ENCODE results near the gene PAH.

Gene PAH

GRCh38 chr12:102910137-102910536 is 6.9 kb downstream of the PAH start:
- Histone ChIP-seq H3K4me2 (ENCODE audit: insufficient read depth, low read length, poor library complexity, severe bottlenecking) (no peak overlapping the region), H4K8ac (ENCODE audit: low read depth, low read length) (no peak overlapping the region), H3K14ac (ENCODE audit: low read length) (no peak overlapping the region), H3K23ac (ENCODE audit: low read depth, low read length, poor library complexity) (no peak overlapping the region), H4K91ac (ENCODE audit: low read depth, low read length, poor library complexity) (no peak overlapping the region), H3K27me3 (ENCODE audit: control insufficient read depth in 3 of 3, insufficient read depth in 3 of 3, low read depth in 1 of 3, low read length in 3 of 3) (no peaks in the 10 kb centered on the region), H2AFZ (ENCODE audit: low read length) (no peak overlapping the region), H3K79me1 (ENCODE audit: low read depth, low read length) (no peaks in the 10 kb centered on the region), H3K9me3 (replicated peaks in 1 of 2; ENCODE audit: control insufficient read depth in 2 of 2, insufficient read depth in 1 of 2, low read depth in 1 of 2, low read length in 2 of 2) (no peaks in the 10 kb centered on the region), H2BK12ac (ENCODE audit: low read length) (no peak overlapping the region), H3K4ac (ENCODE audit: low read length) (no peak overlapping the region), H3K27ac (replicated peaks; ENCODE audit: low read length) (no peak overlapping the region), H3K18ac (ENCODE audit: low read length) (no peak overlapping the region), H3K4me3 (ENCODE audit: low read length in 2 of 2) (no peak overlapping the region), H2BK120ac (ENCODE audit: low read depth, low read length) (no peak overlapping the region), H3K36me3 (replicated peaks in 1 of 2; ENCODE audit: control insufficient read depth in 2 of 2, insufficient read depth in 2 of 2, low read length in 2 of 2) (no peaks in the 10 kb centered on the region), H2BK15ac (ENCODE audit: low read length) (no peak overlapping the region), H2BK5ac (ENCODE audit: low read length) (no peak overlapping the region), H3K4me1 (ENCODE audit: control insufficient read depth in 2 of 2, insufficient read depth in 1 of 2, low read depth in 1 of 2, low read length in 2 of 2) (no peaks in the 10 kb centered on the region), H2AK5ac (ENCODE audit: low read depth, low read length) (no peak overlapping the region), H3K9ac (ENCODE audit: low read depth, low read length, poor library complexity) (no peak overlapping the region)
- WGBS, 2 donors (ENCODE audit: extremely low coverage in 2 of 2, insufficient read length in 2 of 2, insufficient replicate concordance in 1 of 2): no CpG with 5 or more reads among the region's 7 CpGs
- no peak for DNase-seq (ENCODE audit: low spot score)

- no peak overlapping the region for H4K91ac ChIP-seq (ENCODE audit: low read depth, low read length, poor library complexity)
- H3K4me2 ChIP-seq (ENCODE audit: insufficient read depth, low read length, poor library complexity, severe bottlenecking): no peak overlapping the region
- no peak for DNase-seq (ENCODE audit: low spot score)
- no peaks in the 10 kb centered on the region for H3K27me3 ChIP-seq (ENCODE audit: control insufficient read depth in 3 of 3, insufficient read depth in 3 of 3, low read depth in 1 of 3, low read length in 3 of 3)
- H2BK120ac ChIP-seq (ENCODE audit: low read depth, low read length): no peak overlapping the region
- no peak overlapping the region for H3K4ac ChIP-seq (ENCODE audit: low read length)
- no CpG with 5 or more reads among the region's 4 CpGs for WGBS, 2 donors (ENCODE audit: extremely low coverage in 2 of 2, insufficient read length in 2 of 2, insufficient replicate concordance in 1 of 2)
- H2BK15ac ChIP-seq (ENCODE audit: low read length): no peak overlapping the region
- no peak overlapping the region for H3K4me3 ChIP-seq (ENCODE audit: low read length in 2 of 2)
- H2BK5ac ChIP-seq (ENCODE audit: low read length): no peak overlapping the region
- no peak overlapping the region for H4K8ac ChIP-seq (ENCODE audit: low read depth, low read length)
- H2AK5ac ChIP-seq (ENCODE audit: low read depth, low read length): no peak overlapping the region
- no peak overlapping the region for H3K18ac ChIP-seq (ENCODE audit: low read length)
- no peaks in the 10 kb centered on the region for H3K4me1 ChIP-seq (ENCODE audit: control insufficient read depth in 2 of 2, insufficient read depth in 1 of 2, low read depth in 1 of 2, low read length in 2 of 2)
- no peak overlapping the region for H3K9ac ChIP-seq (ENCODE audit: low read depth, low read length, poor library complexity)
- H2BK12ac ChIP-seq (ENCODE audit: low read length): no peak overlapping the region
- no peak overlapping the region for H3K23ac ChIP-seq (ENCODE audit: low read depth, low read length, poor library complexity)
- no peaks in the 10 kb centered on the region for H3K36me3 ChIP-seq (replicated peaks in 1 of 2; ENCODE audit: control insufficient read depth in 2 of 2, insufficient read depth in 2 of 2, low read length in 2 of 2)
- H2AFZ ChIP-seq (ENCODE audit: low read length): no peak overlapping the region
- no peaks in the 10 kb centered on the region for H3K79me1 ChIP-seq (ENCODE audit: low read depth, low read length)
- H3K9me3 ChIP-seq (replicated peaks in 1 of 2; ENCODE audit: control insufficient read depth in 2 of 2, insufficient read depth in 1 of 2, low read depth in 1 of 2, low read length in 2 of 2): no peaks in the 10 kb centered on the region
- H3K14ac ChIP-seq (ENCODE audit: low read length): no peak overlapping the region
- no peak overlapping the region for H3K27ac ChIP-seq (replicated peaks; ENCODE audit: low read length)
These were observed 9.1 kb downstream of the PAH start for GRCh38 chr12:102907918-102908317.

- Histone ChIP-seq H2BK120ac (ENCODE audit: low read depth, low read length) (no peak overlapping the region), H3K18ac (ENCODE audit: low read length) (no peak overlapping the region), H3K4me1 (ENCODE audit: control insufficient read depth in 2 of 2, insufficient read depth in 1 of 2, low read depth in 1 of 2, low read length in 2 of 2) (no peaks in the 10 kb centered on the region), H3K27me3 (ENCODE audit: control insufficient read depth in 3 of 3, insufficient read depth in 3 of 3, low read depth in 1 of 3, low read length in 3 of 3) (no peaks in the 10 kb centered on the region), H2BK15ac (ENCODE audit: low read length) (no peak overlapping the region), H2AK5ac (ENCODE audit: low read depth, low read length) (no peak overlapping the region), H3K79me1 (ENCODE audit: low read depth, low read length) (no peaks in the 10 kb centered on the region), H3K36me3 (replicated peaks in 1 of 2; ENCODE audit: control insufficient read depth in 2 of 2, insufficient read depth in 2 of 2, low read length in 2 of 2) (no peaks in the 10 kb centered on the region), H3K27ac (replicated peaks; ENCODE audit: low read length) (no peak overlapping the region), H3K4ac (ENCODE audit: low read length) (no peak overlapping the region), H3K4me2 (ENCODE audit: insufficient read depth, low read length, poor library complexity, severe bottlenecking) (no peak overlapping the region), H2BK5ac (ENCODE audit: low read length) (no peak overlapping the region), H4K8ac (ENCODE audit: low read depth, low read length) (no peak overlapping the region), H3K14ac (ENCODE audit: low read length) (no peak overlapping the region), H4K91ac (ENCODE audit: low read depth, low read length, poor library complexity) (no peak overlapping the region), H3K4me3 (ENCODE audit: low read length in 2 of 2) (no peak overlapping the region), H3K9ac (ENCODE audit: low read depth, low read length, poor library complexity) (no peak overlapping the region), H3K9me3 (replicated peaks in 1 of 2; ENCODE audit: control insufficient read depth in 2 of 2, insufficient read depth in 1 of 2, low read depth in 1 of 2, low read length in 2 of 2) (no peaks in the 10 kb centered on the region), H2AFZ (ENCODE audit: low read length) (no peak overlapping the region), H3K23ac (ENCODE audit: low read depth, low read length, poor library complexity) (no peak overlapping the region), H2BK12ac (ENCODE audit: low read length) (no peak overlapping the region)
- no CpG with 5 or more reads among the region's 3 CpGs for WGBS, 2 donors (ENCODE audit: extremely low coverage in 2 of 2, insufficient read length in 2 of 2, insufficient replicate concordance in 1 of 2)
- DNase-seq (ENCODE audit: low spot score): no peak
These were observed 11.8 kb downstream of the PAH start for GRCh38 chr12:102905229-102905628.

GRCh38 chr12:102903337-102904007 is 13.6 kb downstream of the PAH start:
- no peak overlapping the region for H3K4ac ChIP-seq (ENCODE audit: low read length)
- no CpG with 5 or more reads among the region's 1 CpG for WGBS, 2 donors (ENCODE audit: extremely low coverage in 2 of 2, insufficient read length in 2 of 2, insufficient replicate concordance in 1 of 2)
- H4K91ac ChIP-seq (ENCODE audit: low read depth, low read length, poor library complexity): no peak overlapping the region
- H3K9ac ChIP-seq (ENCODE audit: low read depth, low read length, poor library complexity): no peak overlapping the region
- no peak overlapping the region for H2BK120ac ChIP-seq (ENCODE audit: low read depth, low read length)
- H3K79me1 ChIP-seq (ENCODE audit: low read depth, low read length): no peaks in the 10 kb centered on the region
- H3K36me3 ChIP-seq (replicated peaks in 1 of 2; ENCODE audit: control insufficient read depth in 2 of 2, insufficient read depth in 2 of 2, low read length in 2 of 2): no peaks in the 10 kb centered on the region
- no peaks in the 10 kb centered on the region for H3K4me1 ChIP-seq (ENCODE audit: control insufficient read depth in 2 of 2, insufficient read depth in 1 of 2, low read depth in 1 of 2, low read length in 2 of 2)
- no peak overlapping the region for H2BK5ac ChIP-seq (ENCODE audit: low read length)
- H3K4me3 ChIP-seq (ENCODE audit: low read length in 2 of 2): no peak overlapping the region
- no peak overlapping the region for H2AFZ ChIP-seq (ENCODE audit: low read length)
- no peak overlapping the region for H3K4me2 ChIP-seq (ENCODE audit: insufficient read depth, low read length, poor library complexity, severe bottlenecking)
- H3K27ac ChIP-seq (replicated peaks; ENCODE audit: low read length): no peak overlapping the region
- no peak overlapping the region for H2BK12ac ChIP-seq (ENCODE audit: low read length)
- no peak overlapping the region for H3K14ac ChIP-seq (ENCODE audit: low read length)
- no peak overlapping the region for H2BK15ac ChIP-seq (ENCODE audit: low read length)
- no peaks in the 10 kb centered on the region for H3K9me3 ChIP-seq (replicated peaks in 1 of 2; ENCODE audit: control insufficient read depth in 2 of 2, insufficient read depth in 1 of 2, low read depth in 1 of 2, low read length in 2 of 2)
- no peak for DNase-seq (ENCODE audit: low spot score)
- no peak overlapping the region for H3K23ac ChIP-seq (ENCODE audit: low read depth, low read length, poor library complexity)
- no peak overlapping the region for H4K8ac ChIP-seq (ENCODE audit: low read depth, low read length)
- H2AK5ac ChIP-seq (ENCODE audit: low read depth, low read length): no peak overlapping the region
- H3K27me3 ChIP-seq (ENCODE audit: control insufficient read depth in 3 of 3, insufficient read depth in 3 of 3, low read depth in 1 of 3, low read length in 3 of 3): no peaks in the 10 kb centered on the region
- no peak overlapping the region for H3K18ac ChIP-seq (ENCODE audit: low read length)

Data from neuronal stem cell (in vitro differentiated cells).